Thyroid gland (tissue), 4 donors: Measurements from ENCODE around the gene ZNF337.
"Not testable (repeated sequence)": the region's sequence is repeated elsewhere in the genome, so short reads cannot be mapped to it uniquely, and the experiment has no call there.

Experiments
- CTCF ChIP-seq, 6 experiments: fragments of 200-600 bp in 3 of 6; fragments of 450-650 bp in 3 of 6; sonication (generic) in 3 of 6; IDR thresholded peaks; one replicate each; pipeline ENCODE4 v1.5.1; 2016 to 2019; ENCODE audit warnings: antibody characterized with exemption in 6 of 6, mild to moderate bottlenecking in 2 of 6, inconsistent platforms in 1 of 6, moderate library complexity in 1 of 6
- POLR2A ChIP-seq, 2 donors: fragments of 450-650 bp; IDR thresholded peaks; one replicate each; pipeline ENCODE4 v1.6.1; 2017; ENCODE audit warnings: antibody characterized with exemption in 2 of 2, mild to moderate bottlenecking in 2 of 2, moderate library complexity in 1 of 2

- TF ChIP-seq CTCF, POLR2A (IDR thresholded peaks at IDR 0.05): not testable (repeated sequence)
Observed at GRCh38 chr20:25652866-25653265, 43.8 kb downstream of the ZNF337 start.
